Femur (tissue), 1 donor: Measurements from ENCODE around the gene STRN.
A peak's percentile ranks its signal among the peaks of the same experiment; 100 is the strongest.
"Not testable (repeated sequence)": the region's sequence is repeated elsewhere in the genome, so short reads cannot be mapped to it uniquely, and the experiment has no call there.

Experiments used
- DNase-seq: peaks from one replicate; pipeline ENCODE4 v3.0.0-alpha.2; 2017

Gene STRN

GRCh38 chr2:36834203-36834602, 132.1 kb downstream of the STRN start:
- no peak for DNase-seq

- DNase-seq, result no peak
Measured at GRCh38 chr2:36831185-36831584, 135.2 kb downstream of the STRN start.

- DNase-seq, result not testable (repeated sequence)
Measured at GRCh38 chr2:36824683-36825082, 141.7 kb downstream of the STRN start.

- no peak for DNase-seq
Measured at GRCh38 chr2:36824273-36824672, 142.1 kb downstream of the STRN start.

- no peak for DNase-seq
Measured at GRCh38 chr2:36823862-36824261, 142.5 kb downstream of the STRN start.

- DNase-seq, result peak; percentile 29
Measured at GRCh38 chr2:36820942-36821605, 145.3 kb downstream of the STRN start.

- DNase-seq, result no peak
Measured at GRCh38 chr2:36819095-36819711, 147.1 kb downstream of the STRN start.

GRCh38 chr2:36818542-36818941, 147.8 kb downstream of the STRN start:
- DNase-seq, result no peak

GRCh38 chr2:36812196-36812595, 154.1 kb downstream of the STRN start:
- DNase-seq, result no peak

GRCh38 chr2:36811071-36811470, 155.3 kb downstream of the STRN start:
- DNase-seq, result no peak

- no peak for DNase-seq
Measured at GRCh38 chr2:36809069-36809445, 157.3 kb downstream of the STRN start.

- DNase-seq, result no peak
Measured at GRCh38 chr2:36808386-36809068, 157.8 kb downstream of the STRN start.

GRCh38 chr2:36807223-36807886, 159.0 kb downstream of the STRN start:
- no peak for DNase-seq

- peak; percentile 36 for DNase-seq
Measured at GRCh38 chr2:36805635-36806224, 160.6 kb downstream of the STRN start.

- no peak for DNase-seq
Measured at GRCh38 chr2:36802952-36803351, 163.4 kb downstream of the STRN start.

GRCh38 chr2:36801088-36801487, 165.2 kb downstream of the STRN start:
- no peak for DNase-seq

- no peak for DNase-seq
Measured at GRCh38 chr2:36800381-36800780, 166.0 kb downstream of the STRN start.

GRCh38 chr2:36798724-36799123, 167.6 kb downstream of the STRN start:
- DNase-seq, result no peak

- DNase-seq, result no peak
Measured at GRCh38 chr2:36797324-36798070, 168.8 kb downstream of the STRN start.
